DMS 273 (cell line): Measurements from ENCODE around the gene DHX34.
"Not testable (repeated sequence)": the region's sequence is repeated elsewhere in the genome, so short reads cannot be mapped to it uniquely, and the experiment has no call there.

Experiments used
- DNase-seq: peaks from one replicate; lab custom pipeline; 2025; ENCODE audit not compliant: unreplicated experiment; lab: John Stamatoyannopoulos, UW

The DHX34 gene

GRCh38 chr19:47348819-47349795, at the start of gene DHX34:
TSS of gene DHX34 (plus strand) at chr19:47349315. CDS start at chr19:47353031, 3,716 bp downstream.
- peak; percentile 99 for DNase-seq

- not testable (repeated sequence) for DNase-seq
These were observed 48.2 kb upstream of the DHX34 start for GRCh38 chr19:47300867-47301266.

DNA sequence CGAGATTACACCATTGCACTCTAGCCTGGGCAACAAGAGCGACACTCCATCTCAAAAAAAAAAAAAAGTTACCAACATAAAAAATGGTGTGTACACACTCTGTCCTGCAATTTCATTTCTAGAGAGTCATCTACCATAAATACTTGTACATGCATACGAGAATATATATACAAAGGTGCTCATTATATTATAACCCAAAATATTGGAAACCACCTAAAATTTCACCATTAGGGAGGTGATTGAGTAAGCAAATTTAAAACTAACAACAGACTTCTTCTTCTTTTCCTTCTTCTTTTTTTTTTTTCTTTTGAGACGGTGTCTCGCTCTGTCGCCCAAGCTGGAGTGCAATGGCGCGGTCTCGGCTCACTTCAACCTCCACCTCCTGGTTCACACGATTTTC, 46.9 kb upstream of the DHX34 start:
- DNase-seq = no peak

DNA sequence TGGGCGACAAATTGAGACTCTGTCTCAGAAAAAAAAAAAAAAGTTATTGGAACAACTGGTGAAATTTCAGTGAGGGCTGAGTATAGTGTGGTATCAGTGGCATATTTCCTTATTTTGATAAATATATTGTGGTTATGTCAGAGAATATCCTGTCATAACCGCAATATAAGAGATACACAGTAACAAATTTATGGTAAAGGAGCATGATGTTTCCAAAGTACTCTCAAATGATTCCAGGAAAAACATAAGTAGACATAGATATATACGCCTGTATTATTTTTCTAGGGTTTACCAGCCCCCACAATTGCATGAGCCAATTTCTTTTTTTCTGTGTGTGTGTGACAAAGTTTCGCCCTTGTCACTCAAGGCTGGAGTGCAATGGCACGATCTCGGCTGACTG, 45.1 kb upstream of the DHX34 start:
- no peak for DNase-seq

GRCh38 chr19:47305309-47305751, 43.8 kb upstream of the DHX34 start:
- peak; percentile 86 for DNase-seq

DNA sequence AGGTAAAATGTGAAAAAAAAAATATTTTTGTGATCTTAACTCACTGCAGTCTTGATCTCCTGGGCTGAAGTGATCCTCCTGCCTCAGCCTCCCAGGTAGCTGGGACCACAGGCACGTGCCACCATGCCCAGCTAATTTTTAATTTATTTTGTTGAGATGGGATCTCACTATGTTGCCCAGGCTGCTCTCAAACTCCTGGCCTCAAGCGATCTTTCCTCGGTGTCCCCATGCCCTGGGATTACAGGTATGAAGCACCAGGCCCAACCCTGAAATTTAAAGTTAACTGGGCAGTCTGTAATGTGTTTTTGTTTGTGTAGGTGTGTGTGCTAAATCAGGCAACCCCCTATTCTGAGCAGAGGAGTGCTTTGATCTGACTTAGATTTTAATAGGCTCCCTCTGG, 42.8 kb upstream of the DHX34 start:
- no peak for DNase-seq

DNA sequence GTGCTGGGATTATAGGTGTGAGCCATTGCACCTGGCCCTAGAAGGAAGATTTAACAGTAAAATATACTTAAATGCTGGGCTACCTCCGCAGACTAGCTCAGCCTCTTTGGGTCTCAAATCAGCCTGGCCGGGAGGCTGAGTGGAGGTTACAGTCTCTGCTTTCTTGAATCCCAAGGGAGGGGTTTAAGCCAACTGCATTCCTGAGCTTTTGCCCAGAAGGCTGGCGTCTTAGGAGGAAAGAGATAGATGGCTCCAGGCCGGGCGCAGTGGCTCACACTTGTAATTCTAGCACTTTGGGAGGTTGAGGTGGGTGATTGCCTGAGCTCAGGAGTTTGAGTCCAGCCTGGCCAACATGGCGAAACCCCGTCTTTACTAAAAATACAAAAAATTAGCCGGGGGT, 40.1 kb upstream of the DHX34 start:
- DNase-seq = no peak

DNA sequence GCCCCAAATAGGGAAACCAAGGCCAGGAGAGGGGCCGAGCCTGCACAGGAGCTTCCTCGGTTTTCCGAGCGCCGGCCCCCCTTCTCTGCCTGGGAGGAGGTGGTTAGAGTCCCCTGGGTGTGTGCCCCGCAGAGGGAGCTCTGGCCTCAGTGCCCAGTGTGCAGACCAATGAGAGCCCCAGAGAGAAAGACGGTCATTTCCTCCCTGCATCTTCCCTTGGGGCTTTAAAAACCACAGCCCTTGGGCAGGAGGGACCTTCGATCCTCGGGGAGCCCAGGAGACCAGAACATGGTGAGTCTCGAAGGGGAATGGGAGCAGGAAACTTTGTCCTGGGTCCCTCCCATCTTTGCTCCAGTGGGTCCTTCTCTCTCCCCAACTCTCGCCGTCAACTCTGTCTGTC, 39.5 kb upstream of the DHX34 start, which contains the start of gene C5AR1:
Gene C5AR1 (plus strand): TSS at position 254 of the 400 bp plus-strand sequence. CDS start 35 bp downstream, at position 289.
- DNase-seq = no peak

GRCh38 chr19:47310323-47310722, 38.8 kb upstream of the DHX34 start:
- no peak for DNase-seq

- peak; percentile 77 for DNase-seq
These were observed 38.3 kb upstream of the DHX34 start for GRCh38 chr19:47310819-47311218.

GRCh38 chr19:47312366-47313006, 36.6 kb upstream of the DHX34 start:
- DNase-seq = no peak

- DNase-seq = no peak
These were observed 35.3 kb upstream of the DHX34 start for GRCh38 chr19:47313754-47314295.

GRCh38 chr19:47315125-47315821, 33.8 kb upstream of the DHX34 start:
- DNase-seq = peak; percentile 53

DNA sequence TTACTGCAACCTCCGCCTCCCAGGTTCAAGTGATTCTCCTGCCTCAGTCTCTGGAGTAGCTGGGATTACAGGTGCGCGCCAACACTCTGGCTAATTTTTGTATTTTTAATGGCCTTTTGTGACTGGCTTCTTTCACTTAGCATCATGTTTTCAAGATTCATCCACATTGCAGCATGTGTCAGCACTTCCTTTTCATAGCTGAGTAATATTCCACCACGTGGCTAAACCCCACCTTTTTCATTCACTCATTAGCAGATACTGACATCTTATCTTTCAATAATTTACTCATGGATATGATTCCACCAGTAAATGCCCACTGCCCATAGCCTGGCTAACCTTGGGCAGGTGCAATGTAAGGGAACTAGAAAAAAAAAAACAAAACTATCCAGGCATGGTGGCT, 32.6 kb upstream of the DHX34 start:
- DNase-seq = no peak

- no peak for DNase-seq
These were observed 28.9 kb upstream of the DHX34 start for GRCh38 chr19:47319923-47320871.

DNA sequence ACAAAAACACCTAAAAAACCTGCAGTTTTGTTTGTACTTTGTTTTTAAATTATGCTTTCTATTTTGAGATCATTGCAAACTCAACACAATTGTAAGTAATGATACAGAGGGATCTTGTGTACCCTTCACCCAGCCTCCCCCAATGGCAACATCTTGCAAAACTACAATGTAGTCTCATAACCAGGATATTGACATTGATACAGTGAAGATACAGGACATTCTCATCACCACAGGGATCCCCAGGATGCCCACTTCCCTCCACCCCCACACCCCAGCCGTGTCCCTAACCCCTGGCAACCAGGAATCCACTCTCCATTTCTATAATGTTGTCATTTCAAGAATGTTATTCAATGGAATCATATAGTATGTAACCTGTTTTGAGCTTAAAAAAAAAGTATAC, 27.5 kb upstream of the DHX34 start:
- DNase-seq = no peak

- DNase-seq = no peak
These were observed 27.1 kb upstream of the DHX34 start for GRCh38 chr19:47322058-47322457.

DNA sequence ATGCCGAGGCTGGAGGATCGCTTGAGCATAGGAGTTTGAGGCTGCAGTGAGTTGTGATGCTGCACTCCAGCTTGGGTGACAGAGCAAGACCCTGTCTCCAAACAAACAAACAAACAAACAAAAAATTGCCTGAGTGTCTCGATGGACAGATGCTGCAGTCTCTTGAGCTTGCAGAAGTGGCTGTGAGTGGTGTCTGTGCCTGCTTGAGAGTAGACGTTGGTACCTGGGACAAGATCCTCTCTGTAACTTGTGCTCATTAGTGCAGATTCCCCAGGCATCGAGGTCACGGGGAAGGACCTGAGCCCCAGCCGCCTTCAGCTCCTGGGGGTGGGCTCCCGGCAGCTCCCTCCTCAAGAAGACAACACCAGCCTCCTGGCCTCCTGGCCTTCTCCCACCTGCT, 25.7 kb upstream of the DHX34 start:
- DNase-seq = no peak

GRCh38 chr19:47323872-47324271, 25.2 kb upstream of the DHX34 start:
- no peak for DNase-seq

DNA sequence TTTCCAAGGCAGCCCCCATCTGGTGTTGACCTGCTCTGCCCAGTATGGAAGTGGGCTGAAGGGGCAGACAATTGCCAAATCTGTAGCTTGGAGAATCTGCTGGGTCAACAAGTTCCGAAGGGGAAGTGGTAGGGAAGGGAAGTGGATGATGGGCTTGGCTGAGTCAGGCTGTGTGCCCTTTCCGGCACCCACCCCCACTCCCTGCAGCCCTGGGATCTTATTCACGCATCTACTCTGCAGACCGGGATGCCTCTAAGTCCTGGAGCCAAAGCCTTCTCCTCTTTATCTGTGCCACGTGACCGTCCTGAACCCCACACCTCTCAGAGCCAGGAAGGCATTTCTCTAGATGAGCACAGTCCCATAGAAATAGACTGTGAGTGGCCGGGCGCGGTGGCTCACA, 24.6 kb upstream of the DHX34 start:
- DNase-seq = no peak
